GM21526 (cell line): ENCODE measurements around the gene RNF150.
"Not testable (repeated sequence)": the region's sequence is repeated elsewhere in the genome, so short reads cannot be mapped to it uniquely, and the experiment has no call there.

Experiments used
- ATAC-seq: cut with Tn5 transposase; IDR thresholded peaks from one replicate; pipeline ENCODE4 v1.9.1; 2021; ENCODE audit warnings: moderate library complexity; ENCODE audit not compliant: unreplicated experiment, low FRiP score

RNF150 gene

DNA sequence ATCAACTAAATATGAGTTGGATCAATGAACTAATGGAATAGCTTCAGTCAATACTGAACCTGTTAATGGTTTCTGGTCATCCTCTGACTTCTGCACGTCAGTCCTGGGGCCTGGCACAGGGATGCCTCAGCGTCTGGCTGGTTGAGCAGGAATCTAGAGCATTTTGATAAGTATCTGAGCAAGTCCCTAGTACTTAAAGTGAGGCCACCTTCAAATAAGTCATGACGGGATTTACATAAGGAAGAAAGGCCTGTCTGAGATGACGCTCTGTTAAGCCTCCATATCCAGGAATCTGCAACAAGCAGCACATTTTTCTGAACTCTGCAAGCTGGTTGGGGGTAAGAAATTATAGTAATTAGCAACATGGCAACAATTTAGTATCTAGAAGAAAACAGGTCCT is 293.9 kb downstream of the RNF150 start:
- ATAC-seq: no peak

DNA sequence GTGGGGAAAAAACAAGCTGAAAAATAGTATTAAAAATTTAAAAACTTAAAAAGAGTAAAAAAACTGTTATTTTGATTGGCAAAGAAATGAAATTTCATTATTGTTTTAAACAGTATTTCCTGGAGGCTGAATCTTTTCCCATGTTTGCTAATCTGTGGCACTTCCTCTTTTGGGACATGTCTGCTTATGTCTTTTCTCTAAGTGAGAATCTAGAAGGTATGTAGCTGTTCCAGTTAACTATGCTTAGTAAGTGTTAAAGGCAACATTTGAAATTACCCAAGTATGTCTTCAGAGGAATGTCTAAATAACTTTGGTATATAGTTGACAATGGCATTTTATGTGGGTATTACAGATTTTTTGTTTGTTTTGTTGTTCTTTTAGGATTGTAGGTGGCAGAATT is 295.5 kb downstream of the RNF150 start:
- ATAC-seq: no peak

DNA sequence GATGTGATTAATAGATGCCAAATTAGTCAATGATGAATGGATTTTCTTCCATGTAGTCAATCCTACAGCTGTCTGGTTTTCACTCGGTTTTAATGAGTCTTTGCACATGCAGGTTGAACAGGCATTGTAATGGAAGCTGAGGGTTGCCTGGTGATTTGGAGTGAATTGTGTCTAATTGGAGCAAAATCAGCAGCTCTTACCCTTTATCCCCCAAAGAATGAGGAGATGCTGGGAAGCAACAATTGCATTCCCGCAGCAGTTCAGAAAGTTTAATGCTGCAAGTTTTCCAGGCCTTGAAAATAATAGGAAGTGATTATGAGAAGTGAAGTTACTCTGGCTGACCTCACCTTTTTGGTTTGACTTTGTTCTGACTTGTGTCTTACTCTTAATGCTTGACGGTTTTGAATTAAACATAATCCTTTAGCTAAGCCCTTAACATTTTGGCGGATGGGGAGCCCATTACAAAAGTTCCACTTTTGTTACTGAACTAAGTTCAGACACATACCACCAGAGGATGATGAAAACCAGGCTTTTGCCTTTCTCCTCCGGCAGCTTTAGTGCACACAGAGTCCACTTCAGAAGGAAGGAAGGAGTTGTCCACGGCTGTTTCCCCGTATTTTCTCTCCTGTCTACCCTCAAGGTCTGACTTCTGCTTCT is 298.3 kb downstream of the RNF150 start:
- ATAC-seq: no peak

DNA sequence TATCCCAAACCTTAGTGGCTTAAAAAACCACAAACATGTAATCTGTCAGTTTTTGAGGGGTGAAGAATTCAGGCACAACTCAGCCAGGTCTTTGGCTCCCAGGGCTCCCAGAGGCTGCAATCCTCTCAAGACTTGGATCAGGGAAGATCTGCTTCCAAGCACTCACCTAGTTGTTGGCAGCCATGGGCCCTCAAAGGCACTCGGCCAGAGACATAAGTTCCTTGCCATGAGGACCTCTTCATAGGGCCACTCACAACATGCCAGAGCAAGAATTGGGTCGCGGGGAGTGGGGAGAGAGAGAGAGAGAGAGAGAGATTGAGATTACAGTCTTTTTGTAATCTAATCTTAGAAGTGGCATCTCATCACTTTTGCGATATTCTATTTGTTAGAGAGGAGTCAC is 300.0 kb downstream of the RNF150 start:
- no peak for ATAC-seq

DNA sequence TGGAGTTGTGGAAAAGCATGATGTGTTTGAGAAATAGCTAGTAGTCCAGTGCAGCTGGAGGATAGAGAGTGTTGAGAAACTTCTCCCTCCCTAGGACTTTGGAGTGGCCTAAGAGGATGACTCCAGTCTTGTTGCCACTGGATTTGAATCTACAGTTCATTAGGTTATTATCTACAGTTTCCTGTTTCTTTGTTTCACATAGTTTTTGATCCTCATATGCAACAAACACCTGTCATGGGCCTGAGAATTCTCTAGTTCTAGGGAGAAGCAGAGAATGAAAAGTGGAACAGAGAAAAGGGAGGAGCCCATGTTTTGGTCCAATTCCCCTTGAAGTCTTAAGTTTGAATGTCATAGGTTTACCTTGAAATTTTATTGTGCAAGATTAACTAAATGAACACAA is 303.4 kb downstream of the RNF150 start:
- ATAC-seq: peak; percentile 90

DNA sequence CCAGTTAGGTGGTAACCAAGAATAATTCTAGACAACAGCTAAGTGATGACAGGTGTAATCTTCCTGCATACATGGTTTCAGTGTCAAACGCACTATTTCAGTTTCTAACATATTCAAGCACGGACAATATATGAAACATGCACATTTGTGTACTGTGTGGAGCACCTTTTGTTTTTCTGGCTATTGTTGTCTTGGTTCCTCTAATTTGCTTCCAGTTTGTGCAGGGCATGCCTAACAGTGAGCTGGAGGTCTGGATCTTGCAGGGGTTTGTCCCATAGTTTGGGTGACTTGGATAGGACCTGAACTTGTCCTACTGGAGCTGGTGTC is 306.6 kb downstream of the RNF150 start:
- ATAC-seq: peak; percentile 67

DNA sequence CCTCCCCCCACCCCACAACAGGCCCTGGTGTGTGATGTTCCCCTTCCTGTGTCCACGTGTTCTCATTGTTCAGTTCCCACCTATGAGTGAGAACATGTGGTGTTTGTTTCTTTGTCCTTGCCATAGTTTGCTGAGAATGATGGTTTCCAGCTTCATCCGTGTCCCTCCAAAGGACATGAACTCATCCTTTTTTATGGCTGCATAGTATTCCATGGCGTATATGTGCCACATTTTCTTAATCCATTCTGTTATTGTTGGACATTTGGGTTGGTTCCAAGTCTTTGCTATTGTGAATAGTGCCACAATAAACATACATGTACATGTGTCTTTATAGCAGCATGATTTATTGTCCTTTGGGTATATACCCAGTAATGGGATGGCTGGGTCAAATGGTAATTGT is 312.7 kb downstream of the RNF150 start:
- not testable (repeated sequence) for ATAC-seq

DNA sequence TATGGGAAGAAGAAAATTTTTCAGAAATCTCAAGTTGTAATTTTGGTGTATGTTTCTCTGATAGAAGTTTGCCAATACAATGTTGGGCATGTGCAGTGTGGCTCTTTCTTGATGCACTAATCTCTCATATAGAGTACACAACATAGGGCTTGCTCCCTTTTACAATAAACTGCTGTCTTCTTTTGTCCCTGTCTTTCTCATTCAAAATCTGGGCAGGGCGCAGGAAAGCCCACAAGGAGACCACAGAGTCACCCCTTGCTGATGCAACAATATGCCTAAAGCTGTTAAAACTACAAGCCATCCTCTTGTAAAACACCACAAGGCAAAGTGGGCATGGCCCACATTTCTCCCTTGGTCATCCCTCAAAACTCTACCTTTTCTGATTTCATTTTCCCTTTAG is 313.7 kb downstream of the RNF150 start:
- no peak for ATAC-seq

DNA sequence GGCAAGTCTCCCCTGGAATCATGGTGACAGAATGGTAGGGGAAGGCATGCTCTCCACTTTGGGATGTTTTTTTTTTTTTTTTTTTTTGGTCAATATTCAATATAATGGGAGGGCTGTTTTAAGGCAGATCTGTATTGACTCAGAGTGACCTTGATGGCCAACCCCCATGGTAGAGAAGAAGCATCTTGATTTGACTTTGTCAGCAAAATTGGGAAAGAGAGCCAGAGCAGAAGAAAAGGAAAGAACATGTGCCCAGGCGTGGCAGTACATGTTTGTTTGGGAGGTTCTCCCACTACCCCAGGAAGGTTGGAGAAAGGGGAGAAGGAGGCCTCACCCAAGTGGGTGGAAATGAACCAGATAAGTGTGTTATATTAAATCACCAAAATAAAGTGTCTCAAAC is 314.8 kb downstream of the RNF150 start:
- ATAC-seq: no peak

DNA sequence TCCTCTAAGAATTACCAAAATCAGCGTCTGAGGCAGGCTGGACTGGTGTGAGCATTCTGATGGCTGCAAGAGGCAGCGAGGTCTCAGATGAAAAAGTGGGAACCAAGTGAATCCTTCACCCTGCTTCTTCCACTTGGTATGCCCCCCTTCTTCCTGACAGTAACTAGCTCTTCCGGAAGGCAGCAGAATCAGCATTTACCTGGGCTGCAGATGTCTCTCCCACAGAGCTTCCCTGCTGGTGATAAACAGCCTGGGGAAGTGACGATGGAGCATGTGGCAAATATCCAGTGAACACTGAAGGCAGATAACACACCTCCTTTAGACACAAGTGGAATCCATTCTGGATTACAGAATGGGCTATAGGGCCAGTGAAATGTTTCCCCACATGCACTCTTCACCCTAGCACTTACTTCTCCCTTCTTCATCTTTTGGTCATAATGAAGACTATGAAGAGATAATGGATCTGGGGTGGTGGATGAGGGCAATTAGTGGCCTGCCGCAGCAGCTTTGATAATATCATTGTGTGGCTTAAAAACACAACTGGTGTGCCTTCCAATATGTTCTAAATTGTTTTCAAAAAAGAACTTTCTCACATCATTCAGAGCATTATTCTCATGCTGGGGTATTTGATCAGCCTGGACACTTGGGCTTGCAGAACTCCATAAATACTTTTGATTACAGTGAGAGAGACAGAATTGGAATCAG is 316.3 kb downstream of the RNF150 start:
- no peak for ATAC-seq

DNA sequence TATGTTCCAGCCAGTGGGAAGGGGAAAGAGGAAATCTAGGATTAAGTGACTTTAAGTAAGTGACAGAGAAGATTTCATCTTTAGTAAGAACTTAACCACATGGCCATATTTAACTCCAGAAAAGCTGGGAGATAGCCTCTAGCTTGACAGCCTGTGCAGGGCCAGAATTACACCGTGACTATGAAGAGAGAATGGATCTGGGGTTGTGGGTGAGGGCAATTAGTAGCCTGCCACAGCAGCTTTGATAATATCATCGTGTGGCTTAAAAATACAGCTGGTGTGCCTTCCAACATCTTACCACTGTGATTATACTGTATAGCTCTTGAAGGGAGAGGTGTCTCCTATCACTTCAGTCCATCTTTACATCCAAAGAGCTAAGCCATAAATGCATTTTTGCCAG is 319.5 kb downstream of the RNF150 start:
- no peak for ATAC-seq

DNA sequence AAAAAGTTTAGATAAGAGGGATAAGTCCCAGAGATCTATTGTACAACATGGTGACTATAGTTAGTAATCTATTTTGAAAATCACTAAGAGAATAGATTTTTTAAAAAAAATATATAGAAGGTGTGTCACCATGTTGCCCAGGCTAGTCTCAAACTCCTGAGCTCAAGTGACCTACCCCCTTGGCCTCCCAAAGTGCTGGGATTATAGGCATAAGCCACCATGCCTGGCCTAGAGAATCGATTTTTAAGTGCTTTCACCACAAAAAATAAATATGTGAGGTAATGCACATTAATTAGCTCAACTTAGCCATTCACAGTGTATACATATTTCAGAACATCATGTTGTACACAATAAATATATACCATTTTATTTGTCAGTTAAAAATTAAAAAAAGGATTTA is 320.4 kb downstream of the RNF150 start:
- no peak for ATAC-seq

DNA sequence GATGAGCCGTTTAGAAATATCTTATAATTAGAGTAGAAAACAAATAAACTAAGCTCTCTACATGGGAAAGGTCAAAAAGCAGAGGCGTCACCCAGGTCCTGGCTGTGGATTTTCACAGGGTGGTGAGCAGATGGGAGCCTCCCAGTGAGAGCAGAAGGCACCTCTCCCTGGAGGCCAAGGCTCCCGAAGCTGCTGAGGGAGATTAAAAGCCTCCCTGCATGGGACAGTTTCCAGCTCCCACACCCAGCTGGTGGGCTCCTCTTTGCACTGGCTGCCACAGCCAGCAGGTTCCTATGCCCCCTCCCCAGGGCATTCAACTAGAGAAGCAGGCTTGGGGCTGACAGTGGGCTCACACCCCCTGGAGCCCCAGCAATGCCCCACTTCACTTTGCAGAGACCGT is 321.8 kb downstream of the RNF150 start:
- no peak for ATAC-seq

DNA sequence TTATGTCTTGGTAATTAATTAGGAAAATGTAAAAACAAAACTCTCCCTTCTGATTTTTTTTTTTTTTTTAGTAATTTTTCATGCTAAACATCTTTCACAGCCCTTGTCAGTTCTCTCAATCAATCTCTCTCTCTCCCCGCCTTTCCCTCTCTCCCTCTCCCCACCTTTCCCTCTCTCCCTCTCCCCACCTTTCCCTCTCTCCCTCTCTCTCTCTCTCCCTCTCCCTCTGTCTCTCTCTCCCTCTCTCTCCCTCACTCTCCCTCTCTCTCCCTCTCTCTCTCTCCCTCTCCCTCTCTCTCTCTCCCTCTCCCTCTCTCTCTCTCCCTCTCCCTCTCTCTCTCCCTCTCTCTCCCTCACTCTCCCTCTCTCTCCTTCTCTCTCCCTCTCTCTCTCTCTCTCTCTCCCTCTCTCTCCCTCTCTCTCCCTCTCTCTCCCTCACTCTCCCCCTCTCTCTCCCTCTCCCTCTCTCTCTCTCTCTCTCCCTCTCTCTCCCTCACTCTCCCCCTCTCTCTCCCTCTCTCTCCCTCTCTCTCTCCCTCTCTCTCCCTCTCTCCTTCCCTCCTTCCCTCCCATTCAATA is 322.6 kb downstream of the RNF150 start:
- not testable (repeated sequence) for ATAC-seq
